Endothelial cell of umbilical vein (primary cell): ENCODE results near the gene HDAC4. TPM values are rescaled to one million over a fixed set of nuclear protein-coding genes. Genes with fewer than 3 reads are reported as not detected.

Source experiments
- BruUV-seq: library from RNA; stranded (reverse); fragments of 400-500 nt; replicated peaks from 2 replicates; lab custom pipeline; 2021; lab: Mats Ljungman, UMichigan
- CTCF ChIA-PET: fragments of 300-600, 350-600 bp; sonication (Branson Sonifier 250); formaldehyde crosslinking; loops from one replicate; lab custom pipeline; 2021; ENCODE audit warnings: antibody characterized with exemption, inconsistent platforms; lab: Charles Lee
- POLR2A ChIA-PET: fragments of 300-600, 350-600 bp; sonication (Branson Sonifier 250); formaldehyde crosslinking; loops from one replicate; lab custom pipeline; 2021; ENCODE audit warnings: antibody characterized with exemption, inconsistent platforms; lab: Charles Lee
- DNase-seq: peaks from one replicate; pipeline ENCODE4 v3.0.0-alpha.2; 2011; ENCODE audit warnings: low read depth, low spot score
- FAIRE-seq: peaks from 2 replicates; lab custom pipeline; 2011; peaks lifted over from hg19 to GRCh38; lab: Jason Lieb, UNC
- H2AFZ ChIP-seq: 2 replicates; pipeline ENCODE4 v1.6.0; 2012; ENCODE audit warnings: low read depth, low read length, control low read depth, inconsistent platforms
- H3K27ac ChIP-seq: 2 replicates; pipeline ENCODE4 v1.5.1; 2011; ENCODE audit warnings: low read depth, mild to moderate bottlenecking, control low read depth, low read length, moderate library complexity; ENCODE audit not compliant: insufficient read depth
- H3K27me3 ChIP-seq, 2 experiments: 2 replicates each; pipeline versions ENCODE4 v1.6.0 to v1.6.1; 2011; ENCODE audit warnings: low read length in 2 of 2, mixed read lengths in 1 of 2; ENCODE audit not compliant: control insufficient read depth in 2 of 2, insufficient read depth in 2 of 2
- H3K36me3 ChIP-seq, 2 experiments: 2 replicates in 1 of 2; 3 replicates in 1 of 2; pipeline ENCODE4 v1.5.1; 2011; ENCODE audit warnings: low read length in 2 of 2, mild to moderate bottlenecking in 1 of 2, moderate library complexity in 1 of 2; ENCODE audit not compliant: control insufficient read depth in 2 of 2, insufficient read depth in 2 of 2; ENCODE audit errors: extremely low read depth in 1 of 2
- H3K4me1 ChIP-seq: 3 replicates; pipeline ENCODE4 v1.5.1; 2011; ENCODE audit warnings: mild to moderate bottlenecking, low read length; ENCODE audit not compliant: control insufficient read depth, insufficient read depth; ENCODE audit errors: extremely low read depth
- H3K4me2 ChIP-seq: 2 replicates; pipeline ENCODE4 v1.6.1; 2011; ENCODE audit warnings: low read length, control low read depth, mixed read lengths; ENCODE audit not compliant: insufficient read depth
- H3K4me3 ChIP-seq, 3 experiments: fragments of 200-600 bp in 1 of 3; sonication (generic), shearing (Covaris generic) in 1 of 3; replicated peaks in 1 of 3; 2 replicates each; pipeline ENCODE4 v1.5.1; 2011 to 2016; ENCODE audit warnings: control low read depth in 3 of 3, low read length in 3 of 3, mild to moderate bottlenecking in 2 of 3, inconsistent platforms in 1 of 3, low read depth in 1 of 3, moderate library complexity in 1 of 3; ENCODE audit not compliant: insufficient read depth in 1 of 3
- H3K79me2 ChIP-seq: 2 replicates; pipeline ENCODE4 v1.6.0; 2012; ENCODE audit warnings: low read length, inconsistent platforms; ENCODE audit not compliant: control insufficient read depth, insufficient read depth
- H3K9ac ChIP-seq: replicated peaks from 2 replicates; pipeline ENCODE3; 2011; ENCODE audit warnings: low read length, control low read depth; ENCODE audit not compliant: insufficient read depth; ENCODE audit errors: extremely low read depth
- H3K9me1 ChIP-seq: replicated peaks from 3 replicates; pipeline ENCODE4 v1.6.0; 2011; ENCODE audit warnings: mild to moderate bottlenecking, low read length; ENCODE audit not compliant: control insufficient read depth, insufficient read depth; ENCODE audit errors: extremely low read depth
- H3K9me3 ChIP-seq: replicated peaks from 2 replicates; pipeline ENCODE4 v1.5.1; 2012; ENCODE audit warnings: low read length, inconsistent platforms; ENCODE audit not compliant: control insufficient read depth, insufficient read depth
- H4K20me1 ChIP-seq: replicated peaks from 2 replicates; pipeline ENCODE3; 2011; ENCODE audit warnings: mild to moderate bottlenecking, low read length; ENCODE audit not compliant: control insufficient read depth, insufficient read depth; ENCODE audit errors: extremely low read depth
- EZH2 ChIP-seq: IDR thresholded peaks from 2 replicates; pipeline ENCODE4 v1.6.1; 2012; ENCODE audit warnings: borderline replicate concordance, low read depth, mild to moderate bottlenecking, moderate library complexity, low read length, inconsistent platforms; ENCODE audit not compliant: severe bottlenecking
- FOS ChIP-seq: IDR thresholded peaks from 2 replicates; pipeline ENCODE4 v1.6.1; 2011; ENCODE audit warnings: mild to moderate bottlenecking, low read length, moderate library complexity, borderline replicate concordance; ENCODE audit not compliant: insufficient read depth
- GATA2 ChIP-seq: IDR thresholded peaks from 2 replicates; pipeline ENCODE4 v1.7.0; 2011; ENCODE audit warnings: low read depth, mild to moderate bottlenecking, moderate library complexity, mixed read lengths, low read length; ENCODE audit not compliant: insufficient read length, insufficient read depth
- JUN ChIP-seq: IDR thresholded peaks from 2 replicates; pipeline ENCODE4 v1.6.1; 2011; ENCODE audit warnings: borderline replicate concordance, low read depth; ENCODE audit not compliant: insufficient read length, insufficient read depth
- POLR2A ChIP-seq: IDR thresholded peaks from 2 replicates; pipeline ENCODE4 v1.6.1; 2012; ENCODE audit warnings: low read depth, mild to moderate bottlenecking, control low read depth, low read length
- POLR2AphosphoS5 ChIP-seq: IDR thresholded peaks from 2 replicates; pipeline ENCODE4 v1.6.1; 2012; ENCODE audit warnings: low read depth, mild to moderate bottlenecking, control low read depth, low read length, moderate library complexity; ENCODE audit not compliant: insufficient read depth
- dilution Hi-C: fragments of 300-500 bp; cut with MboI; formaldehyde crosslinking; loops from one replicate; pipeline ENCODE4 v1.15.0; 2019; ENCODE audit warnings: low sequenced_read_pairs; ENCODE audit not compliant: extremely low pct_ligation_motif_present
- intact Hi-C: fragments of 100-400 bp; cut with micrococcal nuclease; formaldehyde crosslinking; loops from one replicate; pipeline ENCODE4 v1.10.0; 2022
- polyA plus RNA-seq, 4 experiments: library from polyadenylated mRNA; depleted of rRNA in 3 of 4; stranded (reverse) in 3 of 4; unstranded in 1 of 4; fragments of >200 nt; gene quantifications; 2 replicates each; pipeline versions ENCODE4 v1.2.1 to v1.2.3, GENCODE V29; 2011 to 2012; ENCODE audit warnings: missing spikeins in 1 of 4
- total RNA-seq: library from RNA; stranded (reverse); gene quantifications from 2 replicates; pipeline ENCODE4 v1.2.3, GENCODE V29; 2021
- TF ChIP-seq, protein P1 (sequence below), 2 donors: IDR thresholded peaks; 1 replicate in 1 of 2; 2 replicates in 1 of 2; pipeline ENCODE4 v1.5.1; 2011; ENCODE audit warnings: low read length in 2 of 2, mild to moderate bottlenecking in 2 of 2, moderate library complexity in 2 of 2, control low read depth in 1 of 2, inconsistent platforms in 1 of 2, low read depth in 1 of 2; ENCODE audit not compliant: insufficient read depth in 1 of 2; ENCODE audit errors: extremely low read depth in 1 of 2
- TF ChIP-seq, protein P2 (sequence below): IDR thresholded peaks from 2 replicates; pipeline ENCODE4 v1.6.1; 2011; ENCODE audit not compliant: insufficient read depth, insufficient read length

The HDAC4 gene
- total and polyA plus RNA-seq, 2 donors (not counting 3 experiments of a cell fraction or from before 2014, with no cell fraction given), result 13.4 to 33.0 TPM

DNA sequence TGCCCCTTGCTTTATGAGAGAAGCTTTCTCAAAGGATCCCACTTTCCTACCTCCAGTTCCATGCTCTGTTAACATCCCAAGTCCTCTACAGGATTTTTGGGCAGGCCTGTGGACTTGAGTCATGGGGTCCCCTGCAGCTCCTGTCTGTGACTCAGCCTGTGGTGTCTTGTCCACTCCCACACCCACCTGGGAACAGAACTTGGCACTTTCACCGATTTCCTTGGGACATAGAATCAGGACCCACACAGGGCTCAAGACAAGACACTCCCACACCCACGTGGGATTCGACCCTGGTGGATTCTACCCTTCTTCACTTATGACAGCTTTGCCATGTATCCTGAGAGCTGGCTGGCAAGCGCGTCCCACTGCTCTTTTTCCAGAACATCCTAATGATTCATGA is 30.7 kb upstream of the HDAC4 start:
- CTCF ChIA-PET, result interaction anchor here (1.3 kb wide), 1 partner anchor 30 kb away, joined by 3 read pairs; the partner anchor contains the start of gene HDAC4
- no TSS peak for BruUV-seq
- intact Hi-C loops, result no loop called here

More for the DNA sequence above, 30.7 kb upstream of the HDAC4 start:
- no peaks in the 10 kb centered on the region for H3K9me1 ChIP-seq
- H2AFZ ChIP-seq, result no peak overlapping the region
- no peak for FAIRE-seq
- DNase-seq, result no peak
- H3K4me2 ChIP-seq, result no peak overlapping the region
- no peaks in the 10 kb centered on the region for H3K27me3 ChIP-seq
- H3K9me3 ChIP-seq, result no peaks in the 10 kb centered on the region
- no peaks in the 10 kb centered on the region for H3K36me3 ChIP-seq
- POLR2A ChIA-PET, result no interaction called here
- H3K9ac ChIP-seq, result no peak overlapping the region
- no peaks in the 10 kb centered on the region for H3K79me2 ChIP-seq
- no peak overlapping the region for H3K4me3 ChIP-seq
- no peak for TF ChIP-seq GATA2
- no peak for TF ChIP-seq EZH2
- no peak for TF ChIP-seq POLR2A
- TF ChIP-seq JUN, result no peak
- TF ChIP-seq, protein P1, sequence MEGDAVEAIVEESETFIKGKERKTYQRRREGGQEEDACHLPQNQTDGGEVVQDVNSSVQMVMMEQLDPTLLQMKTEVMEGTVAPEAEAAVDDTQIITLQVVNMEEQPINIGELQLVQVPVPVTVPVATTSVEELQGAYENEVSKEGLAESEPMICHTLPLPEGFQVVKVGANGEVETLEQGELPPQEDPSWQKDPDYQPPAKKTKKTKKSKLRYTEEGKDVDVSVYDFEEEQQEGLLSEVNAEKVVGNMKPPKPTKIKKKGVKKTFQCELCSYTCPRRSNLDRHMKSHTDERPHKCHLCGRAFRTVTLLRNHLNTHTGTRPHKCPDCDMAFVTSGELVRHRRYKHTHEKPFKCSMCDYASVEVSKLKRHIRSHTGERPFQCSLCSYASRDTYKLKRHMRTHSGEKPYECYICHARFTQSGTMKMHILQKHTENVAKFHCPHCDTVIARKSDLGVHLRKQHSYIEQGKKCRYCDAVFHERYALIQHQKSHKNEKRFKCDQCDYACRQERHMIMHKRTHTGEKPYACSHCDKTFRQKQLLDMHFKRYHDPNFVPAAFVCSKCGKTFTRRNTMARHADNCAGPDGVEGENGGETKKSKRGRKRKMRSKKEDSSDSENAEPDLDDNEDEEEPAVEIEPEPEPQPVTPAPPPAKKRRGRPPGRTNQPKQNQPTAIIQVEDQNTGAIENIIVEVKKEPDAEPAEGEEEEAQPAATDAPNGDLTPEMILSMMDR (IDR thresholded peaks at IDR 0.05; ENCODE audit: extremely low read depth in 1 of 2, insufficient read depth in 1 of 2, low read depth in 1 of 2, low read length in 2 of 2), result no peak
- no peak for TF ChIP-seq POLR2AphosphoS5
- TF ChIP-seq FOS, result no peak
- TF ChIP-seq, protein P2, sequence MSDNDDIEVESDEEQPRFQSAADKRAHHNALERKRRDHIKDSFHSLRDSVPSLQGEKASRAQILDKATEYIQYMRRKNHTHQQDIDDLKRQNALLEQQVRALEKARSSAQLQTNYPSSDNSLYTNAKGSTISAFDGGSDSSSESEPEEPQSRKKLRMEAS, result no peak
- H3K4me1 ChIP-seq, result no peaks in the 10 kb centered on the region
- no peaks in the 10 kb centered on the region for H4K20me1 ChIP-seq
- no peak overlapping the region for H3K27ac ChIP-seq
- dilution Hi-C loops, result no loop called here
